BJ (cell line): ENCODE measurements around the gene CKAP2. TPM values are rescaled to one million over a fixed set of nuclear protein-coding genes. Genes with fewer than 3 reads are reported as not detected.

Experiments
- CTCF ChIA-PET: fragments of 350-600 bp; formaldehyde crosslinking; extraction: SDS; loops from one replicate; lab custom pipeline; 2021; ENCODE audit warnings: antibody characterized with exemption, inconsistent platforms; lab: Yijun Ruan, JAX
- POLR2A ChIA-PET: fragments of 300-600 bp; sonication (Branson Sonifier 250); formaldehyde crosslinking; extraction: SDS; loops from one replicate; lab custom pipeline; 2021; ENCODE audit warnings: antibody characterized with exemption; lab: Charles Lee
- DNase-seq: peaks from one replicate; pipeline ENCODE4 v3.0.0-alpha.2; 2011; ENCODE audit warnings: low read depth
- H3K27me3 ChIP-seq: 2 replicates; pipeline ENCODE4 v1.6.0; 2011; ENCODE audit warnings: low read length; ENCODE audit not compliant: control insufficient read depth, insufficient read depth
- H3K36me3 ChIP-seq: 2 replicates; pipeline ENCODE4 v1.5.1; 2011; ENCODE audit warnings: low read length; ENCODE audit not compliant: control insufficient read depth, insufficient read depth
- H3K4me3 ChIP-seq: 2 replicates; pipeline ENCODE4 v1.5.1; 2011; ENCODE audit warnings: low read depth, mild to moderate bottlenecking, control low read depth, low read length
- polyA plus RNA-seq: library from polyadenylated mRNA; depleted of rRNA; stranded (reverse); fragments of >200 nt; gene quantifications from 2 replicates; pipeline ENCODE4 v1.2.3, GENCODE V29; 2011
- TF ChIP-seq, protein P1 (sequence below): IDR thresholded peaks from 2 replicates; pipeline ENCODE4 v1.5.1; 2011; ENCODE audit warnings: low read depth, mild to moderate bottlenecking, control low read depth, inconsistent platforms, low read length, moderate library complexity; ENCODE audit not compliant: insufficient read depth

CKAP2 gene
- polyA plus RNA-seq, 1 experiment: 9.6 TPM

DNA sequence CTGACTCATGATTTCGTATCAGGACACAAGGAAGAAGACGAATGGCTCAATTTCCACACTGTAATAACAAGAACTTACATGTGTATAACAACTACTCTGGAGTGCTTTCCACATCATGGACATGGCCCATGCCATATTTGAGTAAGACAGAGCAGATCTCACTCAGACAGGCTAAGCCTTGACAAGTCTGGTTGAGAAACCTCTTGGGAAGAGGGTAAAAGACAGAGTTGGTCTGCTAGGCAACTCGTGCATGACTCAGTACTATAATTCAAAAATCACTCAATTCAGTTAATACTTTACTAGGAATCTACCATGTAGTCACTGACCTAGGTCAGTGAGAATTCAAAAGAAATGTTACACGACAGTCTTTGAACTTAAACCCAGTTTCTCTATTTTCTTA is 43.6 kb upstream of the CKAP2 start:
- Histone ChIP-seq H3K4me3 (no peak overlapping the region), H3K36me3 (peaks cover 4% of the 10 kb centered on the region; the same call in 1 of the 2 replicates), H3K27me3 (no peaks in the 10 kb centered on the region)
- ChIA-PET CTCF (interaction anchor here (0.7 to 1.9 kb wide), 3 partner anchors 12 to 38 kb away, joined by 4 to 6 read pairs (median 5); partner anchors contain the start of gene VPS36), POLR2A (no interaction called here)
- TF ChIP-seq, protein P1, sequence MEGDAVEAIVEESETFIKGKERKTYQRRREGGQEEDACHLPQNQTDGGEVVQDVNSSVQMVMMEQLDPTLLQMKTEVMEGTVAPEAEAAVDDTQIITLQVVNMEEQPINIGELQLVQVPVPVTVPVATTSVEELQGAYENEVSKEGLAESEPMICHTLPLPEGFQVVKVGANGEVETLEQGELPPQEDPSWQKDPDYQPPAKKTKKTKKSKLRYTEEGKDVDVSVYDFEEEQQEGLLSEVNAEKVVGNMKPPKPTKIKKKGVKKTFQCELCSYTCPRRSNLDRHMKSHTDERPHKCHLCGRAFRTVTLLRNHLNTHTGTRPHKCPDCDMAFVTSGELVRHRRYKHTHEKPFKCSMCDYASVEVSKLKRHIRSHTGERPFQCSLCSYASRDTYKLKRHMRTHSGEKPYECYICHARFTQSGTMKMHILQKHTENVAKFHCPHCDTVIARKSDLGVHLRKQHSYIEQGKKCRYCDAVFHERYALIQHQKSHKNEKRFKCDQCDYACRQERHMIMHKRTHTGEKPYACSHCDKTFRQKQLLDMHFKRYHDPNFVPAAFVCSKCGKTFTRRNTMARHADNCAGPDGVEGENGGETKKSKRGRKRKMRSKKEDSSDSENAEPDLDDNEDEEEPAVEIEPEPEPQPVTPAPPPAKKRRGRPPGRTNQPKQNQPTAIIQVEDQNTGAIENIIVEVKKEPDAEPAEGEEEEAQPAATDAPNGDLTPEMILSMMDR: no peak
- DNase-seq: no peak

DNA sequence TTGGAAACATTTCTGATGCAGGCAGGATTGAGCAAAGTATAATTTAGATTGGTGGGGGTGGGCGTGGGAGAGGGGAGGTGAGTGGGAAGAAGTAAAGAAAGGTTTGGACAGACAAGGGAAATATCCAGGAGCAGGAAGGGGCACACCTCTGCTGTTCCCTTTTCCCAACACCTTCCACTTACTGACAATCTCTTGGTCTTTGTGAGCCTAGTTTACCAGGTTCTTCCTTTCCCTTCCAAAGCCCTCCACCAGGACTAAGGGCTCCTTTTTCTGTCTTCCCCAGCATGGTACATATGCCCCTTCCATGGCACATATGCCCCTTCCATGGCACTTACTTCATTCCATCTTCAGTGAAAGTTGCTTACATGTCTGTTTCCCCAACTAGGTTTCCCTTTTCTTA is 43.1 kb upstream of the CKAP2 start:
- H3K27me3 ChIP-seq: no peaks in the 10 kb centered on the region
- ChIA-PET POLR2A (no interaction called here), CTCF (interaction anchor here (0.8 to 1.6 kb wide), 2 partner anchors 11 to 37 kb away, joined by 3 to 6 read pairs; no protein-coding TSS in a partner anchor)
- TF ChIP-seq, protein P1: no peak
- H3K36me3 ChIP-seq: peaks cover 6% of the 10 kb centered on the region; the same call in 1 of the 2 replicates
- no peak for DNase-seq
- no peak overlapping the region for H3K4me3 ChIP-seq

DNA sequence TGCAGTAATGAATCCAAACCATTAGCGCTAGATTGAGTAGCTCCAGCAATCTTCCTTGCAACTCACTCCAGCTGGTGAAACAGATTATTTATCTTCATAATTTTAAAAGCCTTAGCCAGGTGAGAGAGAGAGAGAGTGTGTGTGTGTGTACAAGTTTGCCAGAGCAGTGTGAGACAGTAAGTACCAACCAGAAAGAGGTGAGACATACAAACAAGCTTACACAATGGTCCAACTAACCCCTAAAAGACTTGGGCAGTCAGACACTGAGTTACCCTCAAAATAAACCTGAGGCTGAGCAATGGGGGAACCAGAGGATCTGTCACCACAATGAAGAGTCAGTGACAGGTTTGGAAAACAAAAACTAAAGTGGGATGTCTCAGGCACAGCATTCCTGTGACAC is 41.2 kb upstream of the CKAP2 start:
- ChIA-PET POLR2A (no interaction called here), CTCF (no interaction called here)
- no peak overlapping the region for H3K4me3 ChIP-seq
- no peaks in the 10 kb centered on the region for H3K27me3 ChIP-seq
- TF ChIP-seq, protein P1: no peak
- no peak for DNase-seq
- H3K36me3 ChIP-seq: peaks cover 6% of the 10 kb centered on the region; the same call in 1 of the 2 replicates

DNA sequence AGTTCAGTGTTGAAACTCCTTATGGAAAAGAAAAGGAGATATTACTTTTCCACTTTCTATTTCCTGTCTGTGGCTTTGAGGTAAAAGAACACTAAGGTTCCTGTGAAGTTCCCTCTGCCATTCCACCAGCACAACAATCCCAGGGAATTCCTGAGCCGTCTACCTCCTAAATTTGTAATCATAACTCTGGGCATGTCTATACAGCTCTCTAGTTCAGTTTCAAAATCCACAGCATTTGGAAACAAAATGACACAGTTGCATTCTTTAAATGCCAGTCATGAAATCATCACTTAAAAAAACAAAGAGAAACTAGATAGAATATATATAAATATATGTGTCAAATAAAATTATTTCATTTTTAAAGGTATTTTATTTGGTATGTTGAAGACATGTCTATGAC is 40.3 kb upstream of the CKAP2 start:
- peak; percentile 12 for DNase-seq
- TF ChIP-seq, protein P1: no peak
- Histone ChIP-seq H3K4me3 (no peak overlapping the region), H3K36me3 (peaks cover 6% of the 10 kb centered on the region; the same call in 1 of the 2 replicates), H3K27me3 (no peaks in the 10 kb centered on the region)
- POLR2A ChIA-PET: no interaction called here
- CTCF ChIA-PET: interaction anchor here (0.6 kb wide), 1 partner anchor 10 kb away, joined by 3 read pairs; no protein-coding TSS in a partner anchor

DNA sequence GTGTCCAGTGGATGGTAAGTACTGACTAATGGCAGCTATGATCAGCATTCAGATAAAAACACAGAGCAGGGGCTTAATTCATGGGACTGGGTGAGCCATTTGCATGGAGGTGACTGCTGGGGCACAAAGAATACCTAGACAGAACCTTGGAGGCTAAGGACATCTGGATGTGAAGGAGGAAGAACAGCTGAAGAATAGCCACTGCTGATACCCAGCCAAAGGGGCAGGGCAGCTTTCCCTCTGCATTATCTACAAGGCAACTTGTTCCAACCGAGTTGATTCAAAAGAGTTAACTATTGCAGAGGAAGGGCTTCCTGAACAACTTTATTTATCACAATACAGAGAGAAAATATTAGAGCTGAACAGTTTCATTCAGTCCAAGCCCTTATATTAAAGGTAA is 36.2 kb upstream of the CKAP2 start:
- no peak for DNase-seq
- Histone ChIP-seq H3K36me3 (peaks cover 3% of the 10 kb centered on the region), H3K27me3 (no peaks in the 10 kb centered on the region), H3K4me3 (no peak overlapping the region)
- ChIA-PET POLR2A (no interaction called here), CTCF (interaction anchor here (0.8 to 1.0 kb wide), 2 partner anchors 31 to 43 kb away, joined by 3 to 4 read pairs; partner anchors contain the start of gene VPS36)
- TF ChIP-seq, protein P1: no peak
